EH (cell line): ENCODE data around the gene FER1L5.

Source experiments
- DNase-seq: peaks from one replicate; pipeline ENCODE4 v3.0.0-alpha.2; 2015; ENCODE audit warnings: low read depth

Gene FER1L5

GRCh38 chr2:96681540-96681939, 39.0 kb downstream of the FER1L5 start:
- DNase-seq, result no peak

DNA sequence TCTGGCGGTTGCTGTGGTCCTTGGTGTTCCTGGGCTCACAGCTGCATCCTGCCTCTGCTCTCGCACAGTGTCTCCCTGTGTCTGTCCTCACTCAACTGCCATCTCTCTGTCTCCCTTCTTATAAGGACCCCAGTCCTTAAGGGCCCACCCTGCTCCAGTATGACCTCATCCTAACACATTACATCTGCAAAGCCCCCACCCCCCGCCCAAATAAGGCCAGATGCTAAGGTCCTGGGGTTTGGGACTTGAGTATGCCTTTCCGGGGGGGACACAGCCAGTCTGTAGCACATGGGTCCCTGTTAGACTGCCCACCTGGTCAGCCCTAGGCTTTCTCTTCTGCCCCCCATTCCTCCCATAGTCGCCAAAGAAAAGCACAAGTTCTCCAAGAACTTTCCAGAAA, 40.7 kb downstream of the FER1L5 start:
- no peak for DNase-seq

- DNase-seq, result peak; percentile 12
These were observed 41.6 kb downstream of the FER1L5 start for GRCh38 chr2:96683972-96684820.

DNA sequence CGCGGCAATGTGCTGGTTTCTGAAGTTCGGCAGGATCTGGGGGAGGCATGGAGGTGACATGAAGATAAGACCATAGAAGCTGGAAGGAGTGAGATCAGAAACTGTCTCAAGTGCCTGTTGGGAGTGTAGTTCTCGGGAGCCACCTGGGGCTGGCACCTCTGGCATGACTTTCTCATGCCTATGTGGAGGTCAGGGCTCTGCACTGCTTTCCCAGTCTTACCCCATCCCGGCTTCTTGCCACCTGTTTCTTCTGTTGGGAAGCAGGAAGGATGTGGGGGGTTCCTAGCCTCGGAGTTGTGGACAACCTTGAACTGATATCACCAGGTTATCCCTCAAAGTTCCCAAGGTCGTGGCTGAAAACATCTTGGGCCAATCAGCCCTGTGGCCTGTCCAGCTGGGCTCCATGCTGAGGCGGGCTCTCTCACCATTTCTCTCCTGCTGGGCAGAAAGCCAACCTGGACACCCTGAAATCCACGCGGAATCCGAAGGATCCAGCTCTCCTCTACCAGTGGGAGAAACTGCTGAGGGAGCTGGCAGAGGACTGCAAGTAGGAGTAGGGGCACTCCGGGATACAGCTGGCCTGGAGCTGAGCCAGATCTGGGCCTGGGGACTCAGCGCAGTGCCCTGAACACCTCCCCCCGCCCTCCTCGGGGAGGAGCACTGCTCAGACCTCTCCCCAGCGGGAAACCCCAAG, 42.5 kb downstream of the FER1L5 start:
- peak; percentile 24 for DNase-seq

DNA sequence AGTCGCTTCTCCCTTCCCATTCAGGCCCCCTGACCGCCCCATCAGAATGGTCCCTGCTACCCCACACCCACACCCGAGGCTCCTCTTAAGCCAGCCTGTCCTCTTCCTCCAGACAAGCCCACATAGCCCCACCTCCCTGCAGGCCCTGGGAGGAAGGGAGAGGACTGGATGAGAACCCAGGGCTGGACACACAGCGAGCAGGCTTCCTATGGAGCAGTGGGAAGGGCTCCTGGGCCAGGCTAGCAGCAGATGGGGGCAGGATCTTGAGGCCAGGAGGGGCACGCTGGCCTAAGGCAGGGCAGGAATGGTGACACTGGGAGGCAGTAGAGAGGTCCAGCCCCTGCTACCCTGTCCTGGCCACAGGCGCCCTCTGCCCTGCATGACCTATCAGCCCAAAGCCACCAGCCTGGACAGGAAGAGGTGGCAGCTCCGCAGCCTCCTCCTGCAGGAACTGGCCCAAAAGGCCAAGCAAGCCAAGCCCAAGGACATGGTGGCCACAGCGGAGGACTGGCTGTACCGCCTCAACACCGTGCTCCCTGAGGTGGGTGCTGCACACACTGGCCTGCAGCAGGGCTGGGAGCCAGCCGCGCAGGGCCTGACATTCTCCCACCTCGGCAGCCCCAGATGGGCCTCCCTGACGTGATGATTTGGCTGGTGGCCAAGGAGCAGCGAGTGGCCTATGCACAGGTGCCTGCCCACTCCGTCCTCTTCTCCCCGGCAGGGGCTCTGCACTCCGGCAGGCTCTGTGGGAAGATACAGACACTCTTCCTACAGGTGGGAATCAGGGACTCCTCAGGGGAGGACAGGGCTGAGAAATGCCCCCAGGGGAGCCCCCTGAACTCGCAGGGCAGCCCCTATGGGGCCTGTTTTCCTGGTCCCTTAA, 43.3 kb downstream of the FER1L5 start:
- DNase-seq, result peak; percentile 58

DNA sequence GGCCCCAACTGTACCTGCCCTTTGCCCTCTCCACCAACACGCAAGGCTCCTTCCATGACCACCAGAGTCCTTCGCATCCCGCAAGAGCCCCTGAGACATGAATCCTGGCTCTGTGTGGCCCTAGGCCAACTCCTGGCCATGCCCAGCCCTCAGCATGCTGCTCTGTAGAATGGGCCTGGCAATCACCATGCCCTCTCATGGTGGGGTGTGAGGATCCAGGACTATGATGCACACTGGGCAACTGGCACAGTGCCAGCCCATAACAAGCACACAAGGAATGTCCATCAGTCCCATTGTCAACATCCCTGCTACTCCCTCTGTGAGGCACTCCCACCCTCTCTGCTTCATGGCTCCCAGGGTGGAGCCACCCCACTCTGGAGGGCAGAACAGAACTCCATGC, 44.7 kb downstream of the FER1L5 start:
- peak; percentile 29 for DNase-seq

DNA sequence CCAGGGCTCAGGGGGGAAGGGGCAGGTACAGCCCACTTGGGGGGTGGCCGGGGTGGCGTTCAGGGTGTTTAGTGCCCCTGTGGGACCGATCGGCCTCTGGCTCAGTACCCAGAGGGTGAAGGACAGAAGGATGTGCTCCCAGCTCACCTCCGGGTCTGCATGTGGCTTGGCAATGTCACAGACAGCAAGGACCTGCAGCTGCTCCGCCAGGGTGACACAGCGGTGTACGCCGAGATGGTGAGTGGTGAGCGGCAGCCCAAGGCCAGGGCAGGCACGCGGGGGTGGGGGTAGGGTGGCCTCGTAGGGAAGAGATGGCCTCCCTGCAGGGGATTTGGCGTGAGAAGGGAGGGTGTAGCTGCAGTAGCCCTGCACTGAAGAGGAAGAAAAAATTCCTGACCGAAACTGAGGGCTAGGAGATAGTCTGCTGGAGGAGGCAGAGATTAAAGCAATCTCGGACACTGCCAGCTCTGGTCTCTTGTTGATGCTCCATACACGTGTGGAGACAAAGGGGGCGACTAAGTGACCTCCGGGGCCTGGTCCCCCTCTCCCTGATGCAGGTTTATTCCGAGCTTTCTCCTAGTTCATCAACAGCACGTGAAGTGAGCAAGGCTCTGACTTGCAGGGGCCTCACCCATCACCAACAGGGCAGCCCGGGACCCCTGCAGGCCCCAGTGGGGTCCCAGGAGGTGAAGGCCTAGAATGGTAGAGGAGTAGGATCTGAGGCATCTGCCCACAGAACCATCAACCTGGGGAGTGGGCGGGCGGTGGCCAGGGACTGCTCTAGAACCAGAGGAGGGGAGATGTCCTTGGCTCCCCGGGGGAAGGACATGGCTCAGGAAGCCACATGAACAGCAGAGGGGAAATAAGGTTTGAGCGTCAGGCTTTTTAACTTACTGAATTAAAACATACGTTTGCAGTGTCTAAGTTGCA, 45.4 kb downstream of the FER1L5 start:
- DNase-seq, result no peak

DNA sequence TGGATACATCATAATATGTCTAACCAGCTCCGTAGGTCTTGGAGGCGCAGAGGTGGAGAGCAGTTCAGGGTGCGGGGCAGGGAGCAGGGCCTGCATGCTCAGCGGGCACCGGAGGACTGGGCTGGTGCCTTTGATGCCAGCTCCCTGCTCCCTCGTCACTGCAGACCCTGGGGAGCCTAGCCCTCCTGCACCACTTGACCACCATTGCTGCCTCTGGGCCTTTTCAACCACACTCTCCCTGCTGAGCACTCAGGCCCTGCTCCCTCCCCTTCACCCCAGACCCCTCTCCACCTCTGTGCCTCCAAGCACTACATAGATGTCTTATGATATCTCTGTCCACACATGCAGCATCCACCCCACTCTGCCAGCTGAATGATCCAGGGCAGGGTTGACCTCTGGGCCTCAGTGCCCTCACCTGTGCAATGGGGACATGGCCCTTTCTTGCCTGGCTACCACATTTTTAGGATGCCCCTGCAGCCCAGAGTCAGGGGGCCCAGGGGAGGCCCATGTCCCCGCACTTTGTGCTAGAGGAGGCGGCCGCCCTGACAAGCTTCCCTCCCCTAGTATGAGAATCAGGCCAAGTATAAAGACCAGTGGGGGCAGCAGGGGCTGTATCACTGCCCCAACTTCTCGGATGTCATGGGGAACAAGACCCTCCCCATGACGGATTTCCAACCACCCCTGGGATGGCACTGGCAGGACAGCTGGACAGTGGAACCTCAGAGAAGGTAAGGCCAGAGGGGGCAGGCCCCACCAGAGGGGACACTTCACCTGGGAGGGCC, 46.3 kb downstream of the FER1L5 start:
- DNase-seq, result no peak

DNA sequence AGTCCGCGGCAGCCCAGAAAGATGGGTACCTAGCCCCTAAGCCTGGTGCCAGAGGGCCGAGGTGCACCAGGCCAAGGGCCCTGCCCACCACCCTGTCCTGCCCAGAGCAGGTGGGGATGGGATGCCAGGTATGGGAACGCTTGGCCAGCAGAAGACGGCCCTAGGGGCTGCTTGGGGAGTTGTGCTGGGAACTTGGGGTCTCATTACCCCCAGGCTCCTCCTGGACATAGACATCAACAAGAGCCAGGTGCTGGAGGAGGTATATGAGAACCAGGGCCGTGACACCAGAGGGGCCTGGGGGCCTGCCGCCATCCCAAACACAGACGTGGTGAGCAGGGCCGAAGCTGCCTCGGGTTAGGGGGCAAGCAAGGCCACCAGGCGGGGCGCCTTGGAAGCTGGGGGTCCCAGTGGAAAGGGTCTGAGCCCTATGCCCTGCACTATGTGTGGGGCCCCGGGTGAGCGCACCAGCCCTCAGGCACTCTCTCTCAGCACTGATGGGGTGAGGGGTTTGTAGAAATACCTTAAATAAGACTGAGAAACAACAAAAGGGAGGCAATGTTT, 46.9 kb downstream of the FER1L5 start:
- no peak for DNase-seq

DNA sequence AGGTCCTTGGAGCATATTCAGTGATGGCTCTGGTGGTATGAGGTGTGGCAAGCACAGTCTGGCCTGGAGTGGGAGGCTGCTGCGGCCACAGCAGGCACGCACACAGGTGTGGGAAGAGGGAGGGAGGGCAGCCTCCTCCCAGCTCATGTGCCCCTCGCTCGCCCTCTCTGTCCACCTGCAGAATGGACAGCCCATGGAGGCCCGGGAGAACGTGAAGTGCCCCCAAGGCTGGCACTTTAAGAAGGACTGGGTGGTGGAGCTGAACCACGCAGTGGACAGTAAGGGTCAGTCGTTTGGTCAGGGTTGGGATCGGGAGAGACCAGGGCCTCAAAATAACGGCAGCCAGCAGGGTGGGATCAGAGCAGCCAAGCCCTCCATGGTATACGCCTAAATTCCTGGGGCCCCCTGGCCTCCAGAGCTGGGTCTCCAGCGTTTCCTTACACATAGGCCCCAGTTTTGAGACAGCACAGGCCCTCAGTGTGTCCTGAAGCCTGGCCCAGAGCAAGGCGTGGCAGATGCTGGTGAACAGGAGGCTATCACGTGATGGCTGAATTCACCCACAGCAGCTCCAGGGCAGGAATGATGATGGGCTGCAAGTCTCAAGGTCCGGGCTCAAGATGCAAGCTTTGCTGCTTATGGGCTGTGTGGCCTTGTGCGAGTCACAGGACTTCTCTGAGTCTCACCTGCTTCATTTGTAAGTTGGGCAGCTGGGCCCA, 47.9 kb downstream of the FER1L5 start:
- DNase-seq, result no peak

GRCh38 chr2:96691022-96691612, 48.6 kb downstream of the FER1L5 start:
- no peak for DNase-seq

DNA sequence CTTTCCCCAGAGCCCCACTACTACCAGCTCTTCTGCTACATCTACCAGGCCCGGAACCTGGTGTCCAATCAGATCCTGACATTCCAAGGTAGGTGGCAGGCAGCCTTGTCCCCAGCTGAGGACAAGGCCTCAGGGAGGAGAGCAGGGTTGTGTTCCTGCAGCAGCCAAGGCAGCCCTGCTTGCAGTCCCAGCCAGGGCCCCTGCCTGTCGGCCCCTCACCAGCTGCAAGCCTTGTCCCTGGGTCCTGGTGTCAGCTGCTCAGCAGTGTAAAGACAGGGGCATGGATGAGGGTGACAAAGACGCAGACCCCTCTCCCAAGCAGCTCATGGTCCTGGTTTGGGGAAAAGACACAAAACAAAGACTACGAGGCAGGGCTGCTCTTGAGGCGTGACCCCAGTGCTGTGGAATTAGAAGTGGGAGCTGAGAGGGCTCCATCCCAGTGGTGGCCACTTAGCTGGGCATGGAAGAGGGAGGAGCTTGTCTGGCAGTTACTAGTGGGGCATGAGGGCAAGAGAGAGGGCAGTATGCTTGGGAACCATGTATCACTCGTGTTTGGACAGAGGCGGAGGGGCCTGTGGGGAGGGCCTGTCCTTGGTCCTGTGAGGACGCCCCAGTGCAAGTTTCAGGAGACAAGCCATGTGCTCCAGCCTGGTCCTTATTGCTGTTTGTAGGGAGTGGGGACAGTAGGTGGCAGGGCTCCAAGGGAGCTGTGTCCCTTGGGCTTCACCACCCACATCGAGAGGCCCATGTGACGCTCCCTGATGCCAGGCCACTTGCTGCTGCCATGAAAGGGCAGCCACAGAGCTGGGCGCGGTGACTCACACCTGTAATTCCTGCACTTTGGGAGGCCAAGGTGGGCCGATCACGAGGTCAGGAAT, 49.8 kb downstream of the FER1L5 start:
- DNase-seq, result no peak

DNA sequence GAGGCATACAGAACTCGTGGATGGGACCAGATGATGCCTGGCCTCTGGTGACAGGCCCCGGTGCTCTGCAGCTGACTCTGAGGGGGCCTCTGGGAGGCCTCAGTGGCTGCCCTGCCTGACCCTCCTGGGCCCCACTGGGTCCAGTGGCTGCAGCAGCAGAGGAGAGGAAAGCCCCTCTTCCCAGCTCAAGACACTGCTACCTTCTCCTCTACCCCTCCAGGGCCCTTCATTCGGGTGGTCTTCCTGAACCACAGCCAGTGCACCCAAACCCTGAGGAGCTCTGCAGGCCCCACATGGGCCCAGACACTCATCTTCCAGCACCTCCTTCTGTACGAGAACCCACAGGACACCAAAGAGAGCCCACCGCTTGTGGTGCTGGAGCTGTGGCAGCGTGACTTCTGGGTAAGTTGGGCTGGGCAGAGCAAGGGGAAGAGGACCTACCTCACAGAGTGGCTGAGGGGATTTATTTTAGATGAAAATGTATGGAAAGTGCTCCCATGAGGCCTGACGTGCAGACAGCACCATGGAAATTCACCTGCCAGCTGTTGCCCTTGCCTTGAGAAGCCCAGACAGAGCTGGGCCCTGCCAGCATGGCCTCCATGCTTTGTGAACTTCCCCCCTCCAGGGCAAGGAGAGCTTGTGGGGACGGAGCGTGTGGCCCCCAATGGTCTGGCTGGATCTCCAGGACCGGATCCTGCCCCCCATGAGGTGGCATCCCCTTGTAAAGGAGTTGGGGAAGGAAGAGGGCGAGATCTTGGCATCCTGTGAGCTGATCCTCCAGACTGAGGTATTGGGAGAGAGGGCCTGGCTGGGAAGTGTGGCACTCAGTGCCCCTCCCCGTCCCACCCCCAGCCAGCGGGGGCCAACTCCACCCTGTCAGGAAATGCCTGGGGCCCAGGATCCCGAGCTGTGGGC, 51.0 kb downstream of the FER1L5 start:
- DNase-seq, result no peak

GRCh38 chr2:96694279-96694678, 51.7 kb downstream of the FER1L5 start:
- DNase-seq, result no peak

DNA sequence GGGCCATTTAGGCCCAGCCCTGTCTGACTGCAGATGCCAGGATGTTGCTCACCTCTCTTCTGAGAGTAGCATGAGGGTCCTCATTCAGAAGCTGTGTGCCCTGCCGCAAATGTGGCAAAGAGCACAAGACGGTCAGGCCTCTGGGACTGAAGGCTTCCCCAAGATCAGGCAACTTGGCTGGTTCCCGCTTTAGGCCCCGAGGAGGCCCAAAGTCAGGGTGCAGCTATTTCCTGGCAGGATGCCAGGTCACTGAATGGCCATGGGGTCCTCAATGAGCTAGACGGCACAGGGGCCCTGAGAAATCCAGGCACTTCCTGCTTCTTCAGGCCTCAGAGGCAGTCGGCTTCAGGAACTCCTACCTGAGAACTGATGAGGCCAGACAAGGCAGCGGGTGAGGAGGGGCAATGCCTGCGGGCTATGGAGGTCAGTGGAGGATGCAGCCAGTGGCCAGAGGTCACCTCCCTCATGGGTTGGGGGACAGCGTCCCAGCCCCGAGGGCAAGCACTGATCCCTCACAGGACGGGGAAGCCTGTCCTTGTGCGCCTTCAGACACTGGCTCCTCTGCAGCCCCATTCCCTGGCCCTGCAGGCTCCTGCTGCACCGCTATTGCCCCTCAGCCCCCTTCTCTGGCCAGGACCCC, 52.4 kb downstream of the FER1L5 start:
- DNase-seq, result no peak

DNA sequence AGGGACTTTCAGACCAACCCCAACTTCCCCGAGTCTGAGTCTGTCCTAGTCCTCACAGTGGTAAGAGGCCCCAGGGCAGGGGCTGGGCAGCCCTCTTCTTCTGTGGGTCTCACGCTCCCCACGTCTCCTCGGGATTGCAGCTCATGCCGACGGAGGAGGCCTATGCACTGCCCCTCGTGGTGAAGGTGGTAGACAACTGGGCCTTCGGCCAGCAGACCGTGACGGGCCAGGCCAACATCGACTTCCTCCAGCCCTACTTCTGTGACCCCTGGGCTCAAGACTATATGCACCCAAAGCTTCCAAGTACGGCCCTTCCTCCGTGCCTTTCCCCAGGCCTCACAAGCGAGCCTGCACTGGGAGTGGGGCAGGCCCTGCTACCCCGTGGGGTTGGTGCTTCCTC, 53.0 kb downstream of the FER1L5 start:
- DNase-seq, result no peak

- no peak for DNase-seq
These were observed 54.9 kb downstream of the FER1L5 start for GRCh38 chr2:96697476-96697875.
